ENCODE measurements around the gene RELCH.

DNA sequence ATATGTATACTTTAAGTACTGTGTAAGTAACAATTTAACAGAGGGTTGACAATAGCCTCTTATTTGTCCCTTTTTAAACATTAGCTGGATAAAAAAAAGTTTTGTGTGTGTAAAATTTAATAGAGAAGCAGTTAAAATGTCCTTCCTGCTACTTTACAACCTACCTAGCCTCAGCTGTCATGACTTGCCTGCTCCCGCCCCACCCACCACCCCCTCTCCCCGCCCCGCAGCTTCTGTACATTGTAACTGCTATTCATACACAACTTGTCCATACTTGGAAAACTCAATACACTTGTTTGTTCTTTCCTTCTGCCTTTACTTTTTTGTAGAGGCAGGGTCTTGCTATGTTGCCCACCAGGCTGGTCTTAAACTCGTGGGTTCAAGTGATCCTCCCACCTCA, 19.5 kb downstream of the RELCH start:
- TF ChIP-seq, protein P1, sequence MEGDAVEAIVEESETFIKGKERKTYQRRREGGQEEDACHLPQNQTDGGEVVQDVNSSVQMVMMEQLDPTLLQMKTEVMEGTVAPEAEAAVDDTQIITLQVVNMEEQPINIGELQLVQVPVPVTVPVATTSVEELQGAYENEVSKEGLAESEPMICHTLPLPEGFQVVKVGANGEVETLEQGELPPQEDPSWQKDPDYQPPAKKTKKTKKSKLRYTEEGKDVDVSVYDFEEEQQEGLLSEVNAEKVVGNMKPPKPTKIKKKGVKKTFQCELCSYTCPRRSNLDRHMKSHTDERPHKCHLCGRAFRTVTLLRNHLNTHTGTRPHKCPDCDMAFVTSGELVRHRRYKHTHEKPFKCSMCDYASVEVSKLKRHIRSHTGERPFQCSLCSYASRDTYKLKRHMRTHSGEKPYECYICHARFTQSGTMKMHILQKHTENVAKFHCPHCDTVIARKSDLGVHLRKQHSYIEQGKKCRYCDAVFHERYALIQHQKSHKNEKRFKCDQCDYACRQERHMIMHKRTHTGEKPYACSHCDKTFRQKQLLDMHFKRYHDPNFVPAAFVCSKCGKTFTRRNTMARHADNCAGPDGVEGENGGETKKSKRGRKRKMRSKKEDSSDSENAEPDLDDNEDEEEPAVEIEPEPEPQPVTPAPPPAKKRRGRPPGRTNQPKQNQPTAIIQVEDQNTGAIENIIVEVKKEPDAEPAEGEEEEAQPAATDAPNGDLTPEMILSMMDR (IDR thresholded peaks at IDR 0.05), result no peak
- TF ChIP-seq ZFX (IDR thresholded peaks at IDR 0.05; ENCODE audit: borderline replicate concordance), result no peak

All from 22Rv1 (cell line).